Activated T-helper 9 cell treated with anti-CD3 and anti-CD28 coated beads, Interleukin-2, amount 50 U/mL, for 16 hours (primary cell): ENCODE data around the gene RAMAC.
A peak's percentile ranks its signal among the peaks of the same experiment; 100 is the strongest.
"Not testable (repeated sequence)": the region's sequence is repeated elsewhere in the genome, so short reads cannot be mapped to it uniquely, and the experiment has no call there.

Experiments used
- DNase-seq: peaks from one replicate; pipeline ENCODE4 v3.0.0-alpha.2; 2020; ENCODE audit warnings: low read depth

The RAMAC gene

DNA sequence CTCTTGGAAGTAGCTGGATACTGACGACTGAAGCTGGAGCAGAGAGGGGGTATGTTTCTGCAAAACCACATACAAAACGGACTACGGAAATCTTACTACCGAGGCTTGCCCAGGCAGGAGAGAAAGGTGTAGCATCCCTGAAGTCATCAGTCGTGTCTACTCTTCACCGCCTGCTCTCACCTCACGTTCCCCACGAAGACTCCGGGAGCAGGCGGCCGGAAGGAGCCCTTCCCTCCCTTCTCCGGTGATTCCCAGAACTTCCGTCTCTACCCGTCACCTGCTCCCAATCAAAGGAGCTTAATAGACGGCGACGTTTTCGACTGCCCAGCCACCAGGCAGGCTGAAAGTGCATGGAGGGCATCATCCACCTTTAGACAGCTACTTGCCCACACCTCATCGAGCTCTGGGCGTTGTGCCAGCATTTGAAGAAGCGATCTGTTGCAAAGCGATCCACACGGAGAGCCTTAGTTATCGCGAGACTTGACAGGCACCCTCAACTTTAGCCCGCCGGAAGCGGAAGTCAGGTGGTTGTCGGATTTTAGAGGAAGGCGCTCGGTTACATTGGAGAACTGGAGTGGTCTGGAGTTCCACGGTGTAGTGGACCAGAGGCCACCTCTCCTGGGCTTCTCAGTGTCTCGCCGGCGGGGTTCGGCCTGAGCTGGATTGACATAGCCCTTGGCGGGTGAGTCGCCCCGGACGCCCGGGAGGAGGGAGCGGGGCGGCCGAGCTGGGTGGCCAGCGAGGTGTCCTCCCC, at the start of gene RAMAC:
Gene RAMAC, plus strand, starts transcription at position 523 of the 754 bp plus-strand sequence. CDS start 2,809 bp downstream, outside the sequence.
- peak; percentile 82 for DNase-seq

- DNase-seq = no peak
These were observed 48.9 kb upstream of the RAMAC start for GRCh38 chr15:82936966-82937711.

- no peak for DNase-seq
These were observed 48.3 kb upstream of the RAMAC start for GRCh38 chr15:82937712-82938058.

DNA sequence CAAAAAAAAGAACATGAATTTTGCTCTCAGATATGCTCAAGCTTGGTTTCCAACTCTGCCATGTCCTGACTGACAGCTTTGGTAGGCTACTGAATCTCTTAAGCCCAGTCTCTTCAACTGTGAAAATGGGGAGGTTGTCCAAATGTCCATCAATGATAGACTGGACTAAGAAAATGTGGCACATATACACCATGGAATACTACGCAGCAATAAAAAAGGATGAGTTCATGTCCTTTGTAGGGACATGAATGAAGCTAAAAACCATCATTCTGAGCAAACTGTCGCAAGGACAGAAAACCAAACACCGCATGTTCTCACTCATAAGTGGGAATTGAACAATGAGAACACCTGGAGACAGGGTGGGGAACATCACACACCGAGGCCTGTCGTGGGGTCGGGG, 46.3 kb upstream of the RAMAC start:
- DNase-seq = not testable (repeated sequence)

GRCh38 chr15:82942691-82943090, 43.3 kb upstream of the RAMAC start:
- DNase-seq = no peak

GRCh38 chr15:82943176-82943575, 42.8 kb upstream of the RAMAC start:
- DNase-seq = no peak

DNA sequence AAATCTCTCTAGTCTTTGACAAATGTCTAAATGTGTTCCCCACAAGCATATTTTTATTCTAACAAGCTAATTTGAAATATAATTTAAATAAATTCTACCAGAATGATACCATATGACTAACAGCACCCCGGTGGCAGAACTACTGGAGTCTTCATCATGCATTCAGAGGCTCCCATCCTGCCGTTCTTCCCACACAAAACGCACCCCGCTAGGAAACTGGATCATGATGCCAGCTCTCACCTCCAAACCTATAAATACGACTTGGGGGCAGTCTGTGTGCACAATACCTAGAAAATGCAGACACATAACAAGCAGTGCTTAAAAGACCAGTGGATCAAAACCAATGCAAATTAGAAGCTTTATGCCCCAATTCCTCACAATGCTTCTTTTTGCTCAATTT, 42.0 kb upstream of the RAMAC start:
- no peak for DNase-seq

DNA sequence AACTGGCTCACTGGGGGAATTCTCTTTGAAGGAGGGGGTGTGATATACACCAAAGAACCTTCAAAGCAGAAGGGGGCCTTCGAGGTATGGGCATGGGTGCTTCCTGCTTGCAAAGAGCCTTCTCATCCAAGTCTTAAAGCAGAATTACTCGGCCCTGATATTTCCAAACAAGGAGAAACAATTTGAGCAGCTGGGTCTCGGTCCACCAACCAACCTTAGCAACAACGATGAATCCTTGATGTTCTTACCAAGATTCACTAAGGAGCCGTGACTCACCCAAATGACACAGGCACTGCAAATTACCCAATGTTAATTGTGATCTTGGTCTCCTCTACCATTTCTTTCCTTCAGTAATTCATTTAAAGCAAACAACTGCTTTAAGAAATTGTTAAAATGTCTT, 41.2 kb upstream of the RAMAC start:
- no peak for DNase-seq

- DNase-seq = no peak
These were observed 40.7 kb upstream of the RAMAC start for GRCh38 chr15:82945326-82945725.

GRCh38 chr15:82946155-82946701, 39.8 kb upstream of the RAMAC start:
- no peak for DNase-seq

GRCh38 chr15:82950295-82950694, 35.7 kb upstream of the RAMAC start:
- DNase-seq = no peak

DNA sequence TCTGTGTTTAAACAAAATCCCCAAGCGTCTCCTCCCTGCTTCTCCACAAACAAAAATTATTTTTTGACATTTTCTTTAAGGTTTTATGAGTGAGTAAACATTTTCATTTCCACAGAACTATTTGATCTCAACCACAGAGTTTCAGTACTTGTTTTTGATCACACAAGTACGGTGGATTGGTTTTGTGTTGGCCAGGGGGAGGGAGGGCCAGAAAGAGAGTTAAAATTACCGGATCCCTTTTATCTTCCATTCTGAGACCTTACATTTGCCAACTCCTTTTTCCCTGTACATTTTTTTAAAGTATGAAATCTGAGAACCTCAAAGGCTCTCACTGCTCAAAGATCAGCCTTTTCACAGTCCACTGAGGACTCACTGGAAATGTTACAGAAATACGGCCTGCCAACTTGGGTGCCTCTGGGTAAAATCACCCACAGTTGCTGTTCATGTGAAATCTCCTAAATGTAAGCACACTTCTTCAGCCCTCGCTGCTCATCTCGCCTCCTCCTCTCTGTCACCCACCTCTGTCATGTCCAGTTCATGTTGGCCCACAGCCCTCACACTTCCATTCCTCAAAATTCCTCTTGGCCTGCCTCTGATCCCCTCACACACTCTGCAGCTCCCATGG, 35.2 kb upstream of the RAMAC start:
- no peak for DNase-seq

GRCh38 chr15:82951472-82952157, 34.4 kb upstream of the RAMAC start:
- DNase-seq = no peak

GRCh38 chr15:82952158-82953081, 33.6 kb upstream of the RAMAC start, which contains the start of gene HOMER2:
TSS of gene HOMER2 (minus strand) at chr15:82952720. CDS start at chr15:82952535, 185 bp downstream.
- DNase-seq = no peak

DNA sequence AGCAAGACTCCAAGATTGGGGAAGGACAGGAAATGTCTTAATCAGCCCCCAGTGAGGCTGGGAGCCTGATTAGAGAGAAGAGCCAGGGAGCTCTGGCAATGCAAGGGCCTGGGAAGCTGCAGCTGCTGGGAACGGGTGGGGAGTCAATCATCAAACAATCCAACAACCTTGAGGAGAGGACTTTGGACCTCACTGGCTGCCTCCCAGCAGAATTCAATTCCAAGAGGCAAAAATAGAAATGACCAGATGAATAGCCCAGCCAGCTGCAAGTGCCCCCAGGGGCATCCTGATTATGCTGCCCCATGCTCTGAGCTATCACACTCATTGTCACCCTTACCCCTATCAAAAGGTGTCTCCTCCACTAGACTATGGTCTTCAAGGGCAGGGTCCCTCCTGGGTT, 27.4 kb upstream of the RAMAC start:
- no peak for DNase-seq

DNA sequence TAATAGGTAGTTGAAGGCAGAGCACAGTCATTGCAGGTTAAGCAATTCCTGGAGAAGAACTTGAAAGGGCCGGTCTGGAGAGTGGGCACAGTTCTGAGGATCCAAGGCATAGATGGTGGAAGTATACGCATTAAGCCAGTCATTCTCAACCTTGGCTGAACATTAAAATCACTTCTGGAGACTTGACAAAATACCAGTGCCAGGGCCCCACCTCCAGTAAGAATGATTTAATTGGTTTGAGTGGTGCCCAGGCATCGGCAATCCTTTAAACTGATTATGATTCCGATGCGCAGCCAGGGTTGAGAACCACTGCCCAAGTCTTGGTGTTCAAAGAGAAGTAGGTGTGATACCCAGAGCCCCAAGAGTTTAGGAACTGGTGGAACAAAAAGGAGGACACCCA, 26.6 kb upstream of the RAMAC start:
- DNase-seq = no peak

DNA sequence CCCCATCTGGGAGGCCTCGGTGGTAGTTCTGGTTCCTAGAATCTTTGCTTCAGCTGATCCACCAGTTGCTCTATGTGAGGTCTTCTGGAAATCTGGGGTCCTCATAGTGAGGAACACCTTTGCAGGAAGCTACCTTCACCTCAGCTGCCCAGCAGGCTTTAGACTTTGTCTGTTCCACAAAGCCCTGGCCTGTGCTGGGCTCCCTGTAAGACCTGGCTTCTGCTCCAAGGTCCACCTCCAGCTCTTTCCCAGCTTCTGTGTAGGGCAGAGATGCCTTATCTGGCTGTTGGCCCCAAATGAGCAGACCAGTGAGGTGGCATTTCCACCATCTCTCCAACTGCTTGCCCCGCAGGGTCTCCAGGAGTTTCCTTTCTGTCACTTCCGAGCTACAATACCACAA, 25.2 kb upstream of the RAMAC start:
- DNase-seq = no peak

DNA sequence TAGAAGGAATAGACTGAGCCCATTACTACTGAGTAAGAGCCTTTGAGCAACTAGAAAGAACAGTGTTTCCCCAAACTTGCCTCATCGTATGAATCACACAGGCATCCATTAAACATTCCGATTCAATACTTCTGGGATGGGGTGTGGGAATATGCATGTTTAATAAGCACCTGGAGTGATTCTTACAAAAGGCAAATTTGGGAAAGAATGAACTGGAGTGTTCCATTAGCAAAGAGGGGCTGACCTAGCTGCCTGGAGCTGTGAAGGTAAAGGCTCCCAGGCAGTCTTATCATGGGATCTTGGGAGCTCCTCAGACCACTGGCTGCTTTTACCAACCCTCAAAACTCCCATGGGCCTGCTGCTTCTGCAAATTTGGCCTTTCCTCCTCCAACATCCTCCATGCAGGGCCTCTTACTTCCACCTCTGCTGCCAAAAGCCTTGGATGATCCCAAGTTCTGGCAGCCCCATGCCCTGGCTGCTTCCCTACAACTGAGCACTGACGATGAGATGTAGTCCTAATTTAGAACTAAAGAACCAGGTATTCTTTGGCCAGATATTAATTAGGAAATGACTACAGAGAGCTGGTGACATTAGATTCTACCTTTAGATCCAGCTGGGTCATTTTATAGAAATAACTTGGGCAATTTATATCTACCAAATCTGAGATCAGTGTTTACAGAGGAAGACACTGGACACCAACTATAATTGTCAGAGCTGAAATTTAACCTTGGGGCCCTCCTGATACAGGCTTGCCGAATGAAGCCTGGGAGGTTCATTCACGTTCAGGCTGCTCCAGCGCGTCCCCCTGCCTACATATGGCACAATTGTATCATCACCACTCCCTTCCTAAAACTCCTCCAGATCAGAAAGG, 22.3 kb upstream of the RAMAC start:
- DNase-seq = no peak

- DNase-seq = no peak
These were observed 21.1 kb upstream of the RAMAC start for GRCh38 chr15:82964890-82965289.

DNA sequence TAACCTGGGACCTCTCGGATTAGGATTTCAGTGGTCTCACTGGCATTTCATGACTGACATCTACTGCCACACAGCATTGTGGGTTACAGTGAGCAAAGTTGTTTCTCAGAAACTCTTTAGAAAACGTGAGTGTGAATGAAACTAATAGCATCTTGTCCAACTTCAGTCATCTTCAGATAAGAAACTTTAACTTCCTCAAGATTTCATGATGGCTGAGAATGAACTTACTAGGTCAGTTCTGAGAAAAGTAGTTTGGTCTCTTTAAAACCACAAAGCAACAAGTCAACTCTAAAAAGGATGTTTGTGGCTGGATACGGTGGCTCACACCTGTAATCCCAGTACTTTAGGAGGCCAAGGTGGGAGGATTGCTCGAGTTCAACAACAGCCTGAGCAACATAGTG, 19.3 kb upstream of the RAMAC start:
- no peak for DNase-seq
